Activated T-helper 9 cell treated with anti-CD3 and anti-CD28 coated beads, Interleukin-2, amount 50 U/mL, for 16 hours (primary cell): ENCODE data around the gene TINAGL1.
"Not testable (repeated sequence)": the region's sequence is repeated elsewhere in the genome, so short reads cannot be mapped to it uniquely, and the experiment has no call there.

Experiments
- DNase-seq: peaks from one replicate; pipeline ENCODE4 v3.0.0-alpha.2; 2020; ENCODE audit warnings: low read depth

The TINAGL1 gene

DNA sequence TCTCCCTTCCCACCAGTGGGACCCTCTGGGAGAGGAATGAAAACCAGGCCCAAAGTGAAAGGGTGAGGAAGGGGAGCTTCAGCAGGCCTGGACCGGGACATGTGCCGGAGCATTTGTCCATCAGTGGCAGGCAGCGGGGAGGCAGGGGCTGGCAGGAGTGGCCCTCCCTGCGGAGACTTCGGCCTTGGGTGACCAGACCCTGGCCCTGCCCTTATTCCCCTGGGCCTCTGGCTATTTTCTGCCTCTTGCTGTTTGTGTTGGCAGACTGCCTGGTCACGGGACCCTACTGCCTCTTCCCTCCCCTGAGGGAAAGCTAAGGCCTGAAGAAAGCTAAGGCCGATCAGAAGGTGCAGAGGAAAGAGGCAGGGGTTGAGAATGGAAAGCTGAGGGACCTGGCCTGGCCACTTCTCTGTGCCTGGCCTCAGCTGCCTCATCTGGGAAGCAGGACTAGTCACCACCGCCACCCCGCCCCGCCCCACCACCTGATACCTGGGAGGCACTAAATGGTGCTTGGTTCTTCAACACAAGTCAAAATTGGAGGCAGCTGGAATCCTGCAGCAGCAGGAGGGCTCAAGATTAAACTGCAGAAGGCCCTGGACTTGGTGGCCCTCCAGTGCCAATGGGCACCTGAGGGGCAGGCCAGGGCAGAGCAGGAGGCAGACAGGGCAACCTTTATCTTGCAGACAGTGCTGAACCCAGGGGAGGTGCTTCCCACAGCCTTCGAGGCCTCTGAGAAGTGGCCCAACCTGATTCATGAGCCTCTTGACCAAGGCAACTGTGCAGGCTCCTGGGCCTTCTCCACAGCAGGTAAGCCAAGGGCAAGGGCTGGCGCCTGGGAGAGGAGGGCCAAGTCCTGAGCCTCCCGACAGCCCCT is 7.9 kb downstream of the TINAGL1 start:
- DNase-seq, result no peak

DNA sequence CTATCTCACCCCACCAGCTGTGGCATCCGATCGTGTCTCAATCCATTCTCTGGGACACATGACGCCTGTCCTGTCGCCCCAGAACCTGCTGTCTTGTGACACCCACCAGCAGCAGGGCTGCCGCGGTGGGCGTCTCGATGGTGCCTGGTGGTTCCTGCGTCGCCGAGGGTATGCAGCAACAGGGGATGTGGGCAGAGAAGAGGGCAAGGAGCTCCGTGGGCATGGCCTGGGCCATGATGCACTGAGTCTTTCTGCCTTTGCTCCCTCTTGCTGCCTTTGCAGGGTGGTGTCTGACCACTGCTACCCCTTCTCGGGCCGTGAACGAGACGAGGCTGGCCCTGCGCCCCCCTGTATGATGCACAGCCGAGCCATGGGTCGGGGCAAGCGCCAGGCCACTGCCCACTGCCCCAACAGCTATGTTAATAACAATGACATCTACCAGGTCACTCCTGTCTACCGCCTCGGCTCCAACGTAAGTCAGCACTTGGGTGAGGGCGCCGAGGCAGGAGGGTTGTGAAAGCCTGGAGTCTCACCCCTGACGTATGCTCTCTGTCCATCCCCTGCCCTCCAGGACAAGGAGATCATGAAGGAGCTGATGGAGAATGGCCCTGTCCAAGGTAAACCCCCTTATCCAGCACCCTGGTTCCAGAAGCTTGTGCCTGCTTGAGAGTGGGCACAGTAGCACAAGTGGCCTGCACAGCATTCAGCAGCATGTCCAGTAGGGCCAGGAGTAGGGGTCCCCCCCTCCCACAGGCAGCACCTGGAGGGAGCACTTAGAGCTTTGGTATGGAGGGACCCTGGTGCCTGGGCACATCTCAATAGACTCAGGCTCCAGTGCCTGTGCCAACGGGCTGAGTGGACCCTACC is 8.8 kb downstream of the TINAGL1 start:
- DNase-seq, result no peak

DNA sequence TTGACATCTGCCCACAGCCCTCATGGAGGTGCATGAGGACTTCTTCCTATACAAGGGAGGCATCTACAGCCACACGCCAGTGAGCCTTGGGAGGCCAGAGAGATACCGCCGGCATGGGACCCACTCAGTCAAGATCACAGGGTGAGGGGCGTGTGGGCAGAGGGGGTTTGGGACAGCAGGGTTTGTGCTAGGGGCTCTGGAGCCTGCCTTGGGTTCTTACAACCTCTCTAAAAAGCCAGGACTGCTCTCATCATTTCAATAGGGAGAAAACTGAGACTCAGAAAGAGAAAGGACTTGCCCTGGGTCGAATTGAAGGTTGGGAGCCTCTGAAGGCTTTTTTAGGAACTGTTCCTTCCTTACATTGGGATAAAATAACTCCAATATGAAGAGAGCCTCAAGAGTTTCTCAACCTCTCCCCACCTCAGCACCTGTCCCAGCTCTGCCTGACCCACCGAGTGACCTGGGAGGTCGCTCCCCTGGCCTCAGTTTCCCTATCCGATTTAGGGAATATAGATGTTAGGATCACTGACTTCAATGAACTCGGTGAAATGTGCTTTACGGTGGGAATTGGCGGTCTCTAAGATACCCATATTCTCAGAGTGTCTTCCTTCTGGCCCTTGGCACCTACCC is 9.5 kb downstream of the TINAGL1 start:
- DNase-seq, result no peak

DNA sequence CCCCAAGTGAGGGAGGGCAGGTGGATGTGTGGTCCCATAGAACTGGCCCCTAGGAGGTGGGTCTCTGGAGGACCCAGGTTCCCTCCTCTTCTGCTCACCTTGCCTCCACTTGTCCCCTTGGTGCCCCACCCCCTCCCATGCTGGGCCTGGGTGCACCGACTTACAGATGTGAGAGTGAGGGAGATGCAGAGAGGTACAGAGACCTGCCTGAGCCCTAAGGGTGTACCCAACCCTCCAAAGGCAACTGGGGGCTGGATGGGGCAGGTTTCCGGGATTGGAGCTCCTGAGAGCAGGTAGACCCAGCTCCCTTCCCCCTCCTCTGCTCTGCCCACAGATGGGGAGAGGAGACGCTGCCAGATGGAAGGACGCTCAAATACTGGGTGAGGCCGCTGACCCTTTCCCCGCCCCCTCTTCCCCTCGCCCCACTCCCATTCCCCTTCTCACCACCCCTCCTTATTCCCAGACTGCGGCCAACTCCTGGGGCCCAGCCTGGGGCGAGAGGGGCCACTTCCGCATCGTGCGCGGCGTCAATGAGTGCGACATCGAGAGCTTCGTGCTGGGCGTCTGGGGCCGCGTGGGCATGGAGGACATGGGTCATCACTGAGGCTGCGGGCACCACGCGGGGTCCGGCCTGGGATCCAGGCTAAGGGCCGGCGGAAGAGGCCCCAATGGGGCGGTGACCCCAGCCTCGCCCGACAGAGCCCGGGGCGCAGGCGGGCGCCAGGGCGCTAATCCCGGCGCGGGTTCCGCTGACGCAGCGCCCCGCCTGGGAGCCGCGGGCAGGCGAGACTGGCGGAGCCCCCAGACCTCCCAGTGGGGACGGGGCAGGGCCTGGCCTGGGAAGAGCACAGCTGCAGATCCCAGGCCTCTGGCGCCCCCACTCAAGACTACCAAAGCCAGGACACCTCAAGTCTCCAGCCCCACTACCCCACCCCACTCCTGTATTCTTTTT is 10.3 kb downstream of the TINAGL1 start:
- no peak for DNase-seq

DNA sequence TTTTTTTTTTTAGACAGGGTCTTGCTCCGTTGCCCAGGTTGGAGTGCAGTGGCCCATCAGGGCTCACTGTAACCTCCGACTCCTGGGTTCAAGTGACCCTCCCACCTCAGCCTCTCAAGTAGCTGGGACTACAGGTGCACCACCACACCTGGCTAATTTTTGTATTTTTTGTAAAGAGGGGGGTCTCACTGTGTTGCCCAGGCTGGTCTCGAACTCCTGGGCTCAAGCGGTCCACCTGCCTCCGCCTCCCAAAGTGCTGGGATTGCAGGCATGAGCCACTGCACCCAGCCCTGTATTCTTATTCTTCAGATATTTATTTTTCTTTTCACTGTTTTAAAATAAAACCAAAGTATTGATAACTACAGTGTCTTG is 11.0 kb downstream of the TINAGL1 start:
- not testable (repeated sequence) for DNase-seq

DNA sequence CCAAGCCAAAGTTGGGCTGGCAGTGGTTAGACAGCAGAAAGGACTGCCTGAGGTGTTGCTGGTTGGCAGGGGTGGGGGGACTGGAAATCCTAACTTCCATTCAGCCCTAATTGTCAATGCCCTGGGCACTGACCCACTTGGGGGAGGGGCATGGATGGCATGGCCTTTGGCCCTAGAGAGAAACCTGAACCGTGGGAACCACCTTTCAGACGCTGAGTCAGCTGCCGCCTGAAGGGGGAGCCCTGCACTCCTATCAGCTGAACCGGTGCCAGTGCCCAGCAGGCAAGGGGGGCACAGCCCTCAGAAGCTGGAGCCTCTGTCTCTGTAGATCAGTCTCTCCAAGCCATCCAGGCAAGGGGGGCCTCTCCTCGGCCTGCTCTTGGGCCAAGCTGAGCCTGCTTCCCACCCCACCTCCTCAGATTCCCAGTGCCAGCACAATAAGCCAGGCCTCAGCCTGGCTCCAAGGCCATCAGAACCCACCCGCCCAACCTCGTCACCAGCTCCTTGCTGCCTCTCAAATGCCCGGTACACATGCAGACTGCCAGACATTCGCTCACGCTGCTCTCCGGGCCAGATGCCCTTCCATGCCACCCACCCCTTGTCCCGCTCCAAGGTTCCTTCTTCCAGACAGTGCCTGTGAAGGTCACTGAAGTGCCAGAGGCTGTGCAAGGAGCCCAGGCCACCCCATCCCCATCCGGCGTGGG is 11.6 kb downstream of the TINAGL1 start:
- DNase-seq, result peak; percentile 11

DNA sequence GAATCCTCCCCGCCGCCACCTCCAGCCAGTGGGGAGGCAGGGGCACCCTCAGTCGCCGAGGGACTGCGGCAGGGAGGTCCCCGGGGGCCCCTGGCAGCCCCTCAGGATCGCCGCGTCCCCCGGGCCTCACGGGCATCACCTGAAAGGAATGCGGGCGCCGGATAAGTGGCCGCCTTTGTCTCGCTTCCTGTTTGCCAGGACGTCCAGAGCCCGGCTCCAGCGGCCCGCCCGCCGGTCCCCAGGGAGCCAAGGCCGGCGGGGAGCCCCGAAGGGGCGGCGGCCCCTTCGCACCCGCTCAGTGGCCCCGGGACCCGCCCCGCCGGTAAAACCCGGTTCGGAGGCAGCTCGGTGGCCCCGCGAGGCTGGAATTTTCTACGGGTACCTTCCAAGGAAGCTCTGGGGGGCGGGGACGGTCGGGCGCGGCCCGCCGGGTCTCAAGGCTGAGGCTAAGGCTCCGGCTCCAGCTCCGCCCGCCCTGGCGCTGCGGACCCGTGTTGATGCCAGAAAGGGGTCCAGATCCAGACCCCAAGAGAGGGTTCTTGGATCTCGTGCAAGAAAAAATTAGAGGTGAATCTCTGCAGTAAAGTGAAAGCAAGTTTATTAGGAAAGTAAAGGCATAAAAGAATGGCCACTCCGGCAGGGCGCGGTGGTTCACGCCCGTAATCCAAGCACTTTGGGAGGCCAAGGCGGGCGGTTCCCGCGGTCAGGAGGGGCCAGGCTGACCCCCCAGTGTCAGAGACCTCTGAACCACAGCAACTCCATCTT is 12.6 kb downstream of the TINAGL1 start:
- DNase-seq, result no peak

DNA sequence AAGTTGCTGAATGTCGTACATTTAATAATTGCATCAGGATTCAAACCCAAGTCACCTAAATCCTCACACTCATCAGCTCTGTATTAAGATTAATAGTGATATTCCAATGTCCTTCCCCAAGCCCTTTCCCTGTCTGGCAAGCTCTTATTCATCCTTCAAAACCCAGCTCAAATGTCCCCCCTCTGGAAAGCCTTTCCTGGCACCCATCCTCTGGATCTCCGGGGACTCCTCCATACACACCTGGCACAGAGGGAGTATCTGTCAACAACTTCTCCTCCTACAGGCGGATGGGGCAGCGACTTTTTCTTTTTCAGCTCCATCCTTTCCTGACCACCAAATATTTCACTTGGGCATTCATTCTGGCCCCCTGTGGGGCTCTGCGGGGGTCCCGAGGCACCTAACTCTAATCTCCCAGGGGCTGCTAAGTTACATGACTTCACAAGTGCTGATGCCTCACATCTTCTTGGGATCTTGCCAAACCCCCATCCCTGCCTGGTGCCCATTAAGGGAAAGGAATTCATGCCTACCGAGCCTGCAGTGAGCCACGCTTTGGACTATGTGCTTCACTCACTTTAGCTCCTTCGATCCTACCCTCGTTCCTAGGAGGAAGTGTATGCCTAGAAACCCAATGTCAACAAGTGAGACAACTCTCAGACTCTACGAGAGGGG is 15.2 kb downstream of the TINAGL1 start:
- DNase-seq, result no peak

DNA sequence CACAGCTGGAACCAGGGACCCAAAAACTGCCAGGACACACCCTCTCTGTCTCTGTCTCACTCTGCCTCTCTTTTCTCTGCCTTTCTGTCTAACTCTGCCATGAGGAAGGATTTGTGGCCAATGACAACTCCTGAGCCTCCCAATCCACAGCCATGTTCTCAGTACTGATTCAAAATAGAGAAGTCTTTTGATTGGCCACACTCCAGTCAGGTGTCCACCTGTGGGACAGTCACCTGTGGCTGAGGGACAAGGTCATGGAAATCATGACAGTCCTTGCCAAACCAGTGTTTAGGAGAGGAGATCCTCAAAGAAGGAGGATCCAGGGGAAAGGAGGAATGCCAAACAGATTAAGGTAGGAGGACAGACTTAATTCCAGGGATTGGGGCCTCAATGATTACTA is 15.8 kb downstream of the TINAGL1 start:
- DNase-seq, result no peak

DNA sequence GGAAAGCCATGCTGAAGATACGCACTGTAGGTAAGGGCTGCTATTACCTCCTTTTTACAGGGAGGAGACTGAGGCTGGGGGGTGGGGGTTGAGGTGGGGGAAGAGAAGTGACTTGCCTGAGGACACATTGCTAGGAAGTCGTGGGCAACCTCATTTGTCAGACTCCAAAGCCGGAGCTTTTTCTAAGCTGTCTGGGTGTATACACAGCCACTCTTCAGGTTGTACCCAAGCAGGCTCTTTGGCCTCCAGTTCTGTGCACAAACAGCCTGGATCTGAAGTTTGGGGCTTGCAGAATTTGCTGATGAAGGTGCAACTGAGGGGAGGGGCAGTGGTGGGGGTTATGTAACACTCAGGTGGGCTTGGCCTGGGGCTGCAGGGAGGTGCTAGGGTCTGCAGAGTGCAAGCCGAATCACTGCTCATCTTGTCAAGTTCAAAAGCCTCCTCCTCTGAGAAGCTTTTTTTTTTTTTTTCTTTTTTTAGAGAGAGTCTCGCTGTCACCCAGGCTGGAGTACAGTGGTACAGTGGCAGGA is 16.9 kb downstream of the TINAGL1 start:
- DNase-seq, result no peak

DNA sequence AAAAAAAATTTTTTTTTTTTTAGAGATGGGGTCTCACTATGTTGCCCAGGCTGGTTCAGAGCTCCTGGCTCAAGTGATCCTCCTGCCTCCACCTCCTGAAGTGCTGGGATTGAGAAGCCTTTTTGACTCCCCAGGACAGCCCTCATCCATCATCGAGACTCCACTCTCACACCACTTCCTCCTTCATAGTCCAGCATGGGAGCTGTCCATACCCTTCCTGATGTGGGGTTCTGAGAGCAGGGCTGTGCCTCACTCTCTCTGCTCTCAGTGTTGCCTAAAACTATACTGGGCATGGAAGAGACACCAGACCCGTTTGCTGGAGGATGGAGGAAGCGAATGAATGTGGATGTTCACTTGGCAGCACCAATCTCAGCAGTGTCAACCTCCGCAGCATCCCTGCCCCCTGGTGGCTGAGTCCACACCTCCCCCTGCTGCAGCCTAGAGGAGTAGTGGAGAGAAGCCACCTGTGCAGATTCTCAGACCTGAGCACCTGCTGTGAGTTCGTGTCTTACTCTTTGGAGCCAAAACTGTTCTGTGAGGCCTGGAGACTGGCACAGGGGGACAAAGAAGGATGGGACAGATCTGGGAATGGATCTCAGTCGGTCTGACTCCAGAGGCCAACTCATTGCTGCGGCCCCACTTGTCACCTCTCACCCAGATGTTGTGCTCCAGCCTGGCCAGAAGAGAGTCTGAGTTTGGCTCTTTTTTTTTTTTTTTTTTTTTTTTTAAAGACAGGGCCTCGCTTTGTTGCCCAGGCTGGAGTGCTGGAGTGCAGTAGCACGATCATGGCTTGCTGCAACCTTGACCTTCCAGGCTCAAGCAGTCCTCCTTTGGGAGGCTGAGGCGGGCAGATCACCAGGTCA is 17.7 kb downstream of the TINAGL1 start:
- peak; percentile 57 for DNase-seq

DNA sequence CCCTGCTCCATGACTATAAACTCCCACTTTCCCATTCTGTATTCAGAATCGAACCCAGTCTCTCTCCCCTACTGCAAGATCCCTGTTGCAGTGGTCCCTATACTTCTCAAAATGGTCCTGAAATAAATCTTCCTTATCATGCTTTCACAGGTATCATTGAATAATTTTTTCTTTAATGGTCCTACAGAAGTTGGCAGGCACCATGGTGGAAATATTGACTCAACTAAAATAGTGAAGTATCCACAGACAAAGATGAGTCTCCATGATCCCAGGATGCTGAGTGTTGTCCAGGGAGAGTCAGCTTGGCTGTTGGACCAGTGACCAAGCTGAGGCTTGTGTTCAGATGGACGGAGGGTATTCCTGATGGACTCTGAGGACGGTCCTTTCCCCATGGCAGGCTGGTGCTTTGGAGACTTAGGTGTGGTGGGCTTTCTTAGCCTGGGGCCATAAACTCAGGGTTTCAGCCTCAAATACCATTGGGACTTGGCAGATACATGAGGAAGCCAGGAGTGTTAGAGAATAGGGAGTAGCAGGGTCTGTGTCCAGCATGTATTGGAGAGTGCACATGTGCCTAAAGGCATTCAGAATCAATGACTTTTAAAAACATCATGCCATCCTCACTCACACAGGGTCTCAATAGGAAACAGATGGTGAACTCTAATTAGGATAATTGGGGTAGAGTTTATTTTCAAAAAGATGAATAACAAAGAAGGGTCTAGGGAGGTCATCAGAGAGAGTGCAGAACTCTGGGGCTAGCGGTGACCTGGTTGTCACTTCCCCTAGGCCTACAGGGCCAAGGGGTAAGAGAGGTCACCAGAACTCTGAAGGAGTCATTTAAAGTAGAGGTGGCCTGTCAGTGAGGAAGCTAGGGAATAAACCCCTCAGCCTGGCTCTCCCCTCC is 19.8 kb downstream of the TINAGL1 start:
- DNase-seq, result no peak

DNA sequence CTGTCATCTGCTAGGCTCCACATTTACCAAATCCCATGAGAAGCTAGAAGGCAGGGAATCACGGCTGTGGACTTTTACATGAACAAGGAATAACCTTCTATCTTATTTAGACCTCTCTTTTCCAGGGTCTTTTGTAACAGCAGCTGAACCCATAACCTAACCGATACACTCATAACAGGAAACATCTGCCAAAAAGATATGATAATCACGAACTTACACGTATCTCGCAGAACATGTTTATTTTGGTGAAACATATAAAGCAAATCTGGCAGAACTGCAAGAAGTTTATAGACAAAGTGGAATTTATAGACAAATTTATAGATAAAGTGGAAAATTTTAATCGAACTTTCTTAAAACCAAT is 20.4 kb downstream of the TINAGL1 start:
- no peak for DNase-seq

DNA sequence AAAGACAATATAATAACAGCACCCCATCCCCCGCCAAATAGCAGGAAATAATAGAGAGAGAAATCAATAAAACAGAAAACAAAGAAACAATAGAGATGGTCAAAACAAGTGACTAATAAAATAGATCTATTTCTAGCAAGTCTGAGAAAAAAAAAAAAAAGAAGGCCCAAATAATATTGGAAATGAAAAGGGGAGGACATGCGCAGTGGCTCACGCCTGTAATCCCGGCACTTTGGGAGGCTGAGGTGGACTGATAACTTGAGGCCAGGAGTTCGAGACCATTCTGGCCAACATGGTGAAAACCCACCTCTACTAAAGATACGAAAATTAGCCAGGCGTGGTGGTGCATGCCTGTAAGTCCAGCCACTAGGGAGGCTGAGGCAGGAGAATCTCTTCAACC is 22.7 kb downstream of the TINAGL1 start:
- no peak for DNase-seq

DNA sequence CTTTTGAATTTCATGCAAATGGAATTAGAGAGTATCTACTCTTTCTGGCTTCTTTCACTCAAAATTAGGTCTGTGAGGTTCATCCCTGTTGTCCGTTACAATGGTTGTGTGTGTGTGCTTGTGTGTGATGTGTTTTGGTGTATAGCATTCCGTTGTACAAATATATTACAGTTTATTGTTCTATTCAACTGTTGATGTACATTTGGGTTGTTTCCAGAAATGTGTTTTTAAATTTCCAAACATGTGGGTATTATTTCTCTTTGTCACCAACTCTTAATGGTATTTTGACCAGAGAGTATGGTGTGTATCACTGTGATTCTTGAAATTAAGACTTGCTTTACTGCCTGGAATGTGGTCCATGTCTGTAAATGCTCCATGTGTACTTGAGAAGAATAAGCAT is 24.3 kb downstream of the TINAGL1 start:
- no peak for DNase-seq

DNA sequence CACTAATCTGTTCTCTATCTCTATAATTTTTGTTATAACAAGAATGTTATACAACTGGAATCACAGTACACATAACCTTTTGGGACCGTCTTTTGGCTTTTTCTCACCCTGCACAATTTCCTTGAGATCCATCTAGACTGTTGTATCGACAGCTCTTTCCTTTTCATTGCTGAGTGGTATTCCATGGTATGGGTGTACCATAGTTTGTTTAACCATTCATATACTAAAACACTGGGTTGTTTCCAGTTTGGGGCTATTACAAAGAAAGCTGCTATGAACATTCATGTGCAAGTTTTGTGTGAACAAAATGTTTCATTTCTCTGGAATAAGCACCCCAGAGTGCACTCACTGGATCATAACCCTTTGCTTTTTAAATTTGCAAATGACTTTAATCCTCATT is 25.8 kb downstream of the TINAGL1 start:
- no peak for DNase-seq

DNA sequence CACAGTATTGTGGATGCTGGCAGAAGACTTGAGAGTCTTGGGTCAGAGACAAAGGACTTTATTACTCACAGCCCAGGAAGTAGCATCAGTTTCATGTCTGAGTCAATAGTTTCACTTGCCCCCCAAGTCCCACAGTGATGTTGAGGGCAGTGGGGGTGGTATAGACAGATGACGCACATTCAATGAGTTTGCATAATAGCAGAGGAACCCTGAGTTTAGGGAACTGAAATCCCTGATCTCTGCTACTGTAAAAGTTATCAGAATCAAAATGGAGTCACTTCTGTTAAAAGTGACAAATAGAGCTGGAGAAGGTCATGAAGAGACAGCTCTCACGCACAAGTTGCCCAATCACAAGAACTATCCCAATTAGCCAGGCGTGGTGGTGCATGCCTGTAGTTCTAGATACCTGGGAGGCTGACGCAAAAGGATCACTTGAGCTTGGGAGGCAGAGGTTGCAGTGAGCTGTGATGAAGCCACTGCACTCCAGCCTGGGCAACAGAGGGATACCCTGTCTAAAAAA is 29.7 kb downstream of the TINAGL1 start:
- no peak for DNase-seq
